HCT116 (cell line): ENCODE results near the gene CHCHD4. TPM values are rescaled to one million over a fixed set of nuclear protein-coding genes. Genes with fewer than 3 reads are reported as not detected.

Experiments
- ATAC-seq: fragments of 200-7000 bp; cut with Tn5 transposase; 2 replicates; pipeline ENCODE4 v1.9.1; 2020; ENCODE audit warnings: mild to moderate bottlenecking, moderate library complexity
- BruUV-seq: library from RNA; stranded (reverse); fragments of 400-500 nt; replicated peaks from 2 replicates; lab custom pipeline; 2021; lab: Mats Ljungman, UMichigan
- CTCF ChIA-PET: fragments of 300-600 bp; sonication (Branson Sonifier 250); formaldehyde crosslinking; loops from one replicate; lab custom pipeline; 2021; ENCODE audit warnings: antibody characterized with exemption; lab: Charles Lee
- POLR2A ChIA-PET: fragments of 300-600, 350-600 bp; sonication (Branson Sonifier 250); formaldehyde crosslinking; loops from one replicate; lab custom pipeline; 2021; ENCODE audit warnings: antibody characterized with exemption; lab: Charles Lee
- RAD21 ChIA-PET, 2 experiments: fragments of 300-600 bp; sonication (Branson Sonifier 250); formaldehyde crosslinking; loops; one replicate each; lab custom pipeline; 2023; ENCODE audit warnings: low total read pairs in 2 of 2; ENCODE audit not compliant: uncharacterized antibody in 2 of 2, unreplicated experiment in 2 of 2, low non-redundant PET in 1 of 2; lab: Charles Lee
- DNase-seq: peaks from one replicate; pipeline ENCODE4 v3.0.0-alpha.2; 2010; ENCODE audit warnings: low read depth, low spot score
- H2AFZ ChIP-seq: fragments of 200-600 bp; shearing (Covaris generic), sonication (generic); 2 replicates; pipeline ENCODE4 v1.6.1; 2017; ENCODE audit warnings: low read depth, mixed run types, mixed read lengths, antibody characterized with exemption, low read length; ENCODE audit not compliant: poor library complexity, severe bottlenecking
- H3K27ac ChIP-seq: 2 replicates; pipeline ENCODE4 v1.5.1; 2012; ENCODE audit warnings: low read depth, low read length
- H3K27me3 ChIP-seq: fragments of 200-600 bp; sonication (generic); 2 replicates; pipeline ENCODE4 v1.6.1; 2016; ENCODE audit warnings: mixed run types, low read length, mixed read lengths; ENCODE audit not compliant: insufficient read depth
- H3K36me3 ChIP-seq, 2 experiments: fragments of 200-500 bp in 1 of 2; fragments of 200-600 bp in 1 of 2; sonication (Bioruptor generic) in 1 of 2; sonication (generic) in 1 of 2; 2 replicates each; pipeline versions ENCODE4 v1.5.1 to v1.6.1; 2014 to 2016; ENCODE audit warnings: low read length in 2 of 2, inconsistent platforms in 1 of 2, mixed read lengths in 1 of 2, mixed run types in 1 of 2; ENCODE audit not compliant: insufficient read depth in 2 of 2, control insufficient read depth in 1 of 2
- H3K4me1 ChIP-seq, 2 experiments: fragments of 200-600 bp in 1 of 2; sonication (generic) in 1 of 2; 2 replicates each; pipeline versions ENCODE4 v1.5.1 to v1.6.1; 2012 to 2017; ENCODE audit warnings: low read length in 2 of 2, inconsistent platforms in 1 of 2, mild to moderate bottlenecking in 1 of 2, mixed read lengths in 1 of 2, mixed run types in 1 of 2, moderate library complexity in 1 of 2; ENCODE audit not compliant: insufficient read depth in 2 of 2, control insufficient read depth in 1 of 2
- H3K4me2 ChIP-seq: fragments of 200-600 bp; sonication (generic); 2 replicates; pipeline ENCODE4 v1.6.1; 2017; ENCODE audit warnings: mixed run types, low read length, mixed read lengths
- H3K4me3 ChIP-seq, 2 experiments: fragments of 200-600 bp in 1 of 2; sonication (generic) in 1 of 2; replicated peaks in 1 of 2; 2 replicates each; pipeline ENCODE4 v1.5.1; 2011 to 2016; ENCODE audit warnings: low read length in 2 of 2, control low read depth in 1 of 2, low read depth in 1 of 2, mild to moderate bottlenecking in 1 of 2, mixed read lengths in 1 of 2, mixed run types in 1 of 2
- H3K79me2 ChIP-seq: fragments of 200-600 bp; sonication (generic); 2 replicates; pipeline ENCODE4 v1.6.1; 2017; ENCODE audit warnings: mild to moderate bottlenecking, mixed run types, low read length, moderate library complexity, mixed read lengths; ENCODE audit not compliant: insufficient read depth
- H3K9ac ChIP-seq: fragments of 200-600 bp; sonication (generic); 2 replicates; pipeline ENCODE4 v1.6.1; 2016; ENCODE audit warnings: low read length, mixed read lengths
- H3K9me2 ChIP-seq: fragments of 200-600 bp; sonication (generic), shearing (Covaris generic); 2 replicates; pipeline ENCODE4 v1.6.1; 2017; ENCODE audit warnings: mixed run types, mild to moderate bottlenecking, moderate library complexity; ENCODE audit not compliant: insufficient read depth
- H3K9me3 ChIP-seq, 2 experiments: fragments of 200-500 bp in 1 of 2; fragments of 200-600 bp in 1 of 2; sonication (Bioruptor generic) in 1 of 2; sonication (generic) in 1 of 2; 2 replicates each; pipeline ENCODE4 v1.6.1; 2014 to 2017; ENCODE audit warnings: low read length in 2 of 2, mixed read lengths in 2 of 2, inconsistent platforms in 1 of 2, low read depth in 1 of 2, mild to moderate bottlenecking in 1 of 2, mixed run types in 1 of 2, moderate library complexity in 1 of 2; ENCODE audit not compliant: control insufficient read depth in 1 of 2, insufficient read depth in 1 of 2
- H4K20me1 ChIP-seq: fragments of 200-600 bp; sonication (generic), shearing (Covaris generic); 2 replicates; pipeline ENCODE4 v1.6.1; 2017; ENCODE audit warnings: mixed run types, mild to moderate bottlenecking, moderate library complexity; ENCODE audit not compliant: insufficient read depth
- FOSL1 ChIP-seq: IDR thresholded peaks from 2 replicates; pipeline ENCODE4 v1.6.1; 2012; ENCODE audit warnings: low read depth
- POLR2AphosphoS5 ChIP-seq: IDR thresholded peaks from 2 replicates; pipeline ENCODE4 v1.6.1; 2011; ENCODE audit warnings: mild to moderate bottlenecking, low read depth, low read length, moderate library complexity
- SIN3A ChIP-seq: IDR thresholded peaks from 2 replicates; pipeline ENCODE4 v1.6.1; 2012; ENCODE audit warnings: low read depth
- intact Hi-C: fragments of 100-400 bp; cut with micrococcal nuclease; formaldehyde crosslinking; loops from 2 replicates; pipeline ENCODE4 v1.10.0; 2022
- total RNA-seq: library from RNA; stranded (reverse); gene quantifications from one replicate; pipeline ENCODE4 v1.2.1, GENCODE V29; 2021; ENCODE audit not compliant: unreplicated experiment
- TF ChIP-seq, protein P1 (sequence below): IDR thresholded peaks from 2 replicates; pipeline ENCODE4 v1.6.1; 2012
- TF ChIP-seq, protein P2 (sequence below), 3 experiments: fragments of 200-600 bp in 1 of 3; sonication (generic) in 1 of 3; IDR thresholded peaks in 2 of 3; conservative IDR thresholded peaks in 1 of 3; 2 replicates each; pipeline ENCODE4 v1.5.1; 2012 to 2017; ENCODE audit warnings: low read depth in 2 of 3, low read length in 2 of 3, antibody characterized with exemption in 1 of 3, borderline replicate concordance in 1 of 3, control low read depth in 1 of 3, mild to moderate bottlenecking in 1 of 3, mixed read lengths in 1 of 3, mixed run types in 1 of 3, moderate library complexity in 1 of 3; ENCODE audit not compliant: insufficient read depth in 1 of 3

Gene CHCHD4
- total RNA-seq, 1 experiment from 2014 or later = 24.6 TPM

DNA sequence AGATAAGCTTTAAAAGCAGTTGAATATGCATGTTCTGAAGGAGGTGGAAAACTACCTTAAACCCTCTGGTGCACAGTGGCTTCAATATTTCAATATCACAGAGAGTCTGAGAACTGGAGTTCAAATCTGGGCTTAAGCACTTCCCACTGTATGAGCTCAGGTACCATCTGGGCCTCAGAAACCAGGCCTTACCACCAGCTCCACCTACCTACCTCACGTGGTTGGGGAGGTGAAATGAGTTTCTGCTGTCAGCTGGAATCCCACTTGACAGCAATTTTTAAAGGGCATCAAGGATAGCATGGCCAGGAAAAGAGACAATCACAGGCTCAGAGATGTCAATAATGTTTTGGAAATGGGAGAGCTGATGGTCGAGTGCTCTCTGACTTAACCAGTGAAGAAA is 5.0 kb downstream of the CHCHD4 start:
- Histone ChIP-seq H3K9me3 (no peaks in the 10 kb centered on the region), H3K79me2 (peaks cover 58% of the 10 kb centered on the region), H3K36me3 (peaks cover 10 to 20% of the 10 kb centered on the region in 2 experiments; a peak in 2 of 4 replicates), H3K9me2 (no peaks in the 10 kb centered on the region), H3K9ac (no peak overlapping the region), H3K27me3 (no peaks in the 10 kb centered on the region), H3K4me1 (peaks cover 0 to 9% of the 10 kb centered on the region in 2 experiments; a peak in 1 of 4 replicates), H2AFZ (no peak overlapping the region), H3K27ac (no peak overlapping the region), H3K4me2 (no peak overlapping the region), H4K20me1 (no peaks in the 10 kb centered on the region), H3K4me3 (no peak overlapping the region)
- RAD21 ChIA-PET = no interaction called here
- intact Hi-C loops = loop anchor here (10.0 kb wide), 1 partner anchor 465 kb away; no protein-coding TSS in a partner anchor
- POLR2A ChIA-PET = no interaction called here
- DNase-seq = no peak
- TF ChIP-seq POLR2AphosphoS5 (no peak), SIN3A (no peak), FOSL1 (no peak)
- TF ChIP-seq, protein P1, sequence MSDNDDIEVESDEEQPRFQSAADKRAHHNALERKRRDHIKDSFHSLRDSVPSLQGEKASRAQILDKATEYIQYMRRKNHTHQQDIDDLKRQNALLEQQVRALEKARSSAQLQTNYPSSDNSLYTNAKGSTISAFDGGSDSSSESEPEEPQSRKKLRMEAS = no peak
- TF ChIP-seq, protein P2, sequence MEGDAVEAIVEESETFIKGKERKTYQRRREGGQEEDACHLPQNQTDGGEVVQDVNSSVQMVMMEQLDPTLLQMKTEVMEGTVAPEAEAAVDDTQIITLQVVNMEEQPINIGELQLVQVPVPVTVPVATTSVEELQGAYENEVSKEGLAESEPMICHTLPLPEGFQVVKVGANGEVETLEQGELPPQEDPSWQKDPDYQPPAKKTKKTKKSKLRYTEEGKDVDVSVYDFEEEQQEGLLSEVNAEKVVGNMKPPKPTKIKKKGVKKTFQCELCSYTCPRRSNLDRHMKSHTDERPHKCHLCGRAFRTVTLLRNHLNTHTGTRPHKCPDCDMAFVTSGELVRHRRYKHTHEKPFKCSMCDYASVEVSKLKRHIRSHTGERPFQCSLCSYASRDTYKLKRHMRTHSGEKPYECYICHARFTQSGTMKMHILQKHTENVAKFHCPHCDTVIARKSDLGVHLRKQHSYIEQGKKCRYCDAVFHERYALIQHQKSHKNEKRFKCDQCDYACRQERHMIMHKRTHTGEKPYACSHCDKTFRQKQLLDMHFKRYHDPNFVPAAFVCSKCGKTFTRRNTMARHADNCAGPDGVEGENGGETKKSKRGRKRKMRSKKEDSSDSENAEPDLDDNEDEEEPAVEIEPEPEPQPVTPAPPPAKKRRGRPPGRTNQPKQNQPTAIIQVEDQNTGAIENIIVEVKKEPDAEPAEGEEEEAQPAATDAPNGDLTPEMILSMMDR (IDR thresholded peaks at IDR 0.05 in 2 of 3, conservative IDR thresholded peaks at IDR 0.05 in 1 of 3; ENCODE audit: borderline replicate concordance in 1 of 3, insufficient read depth in 1 of 3, low read depth in 2 of 3, low read length in 2 of 3) = no peak
- CTCF ChIA-PET = no interaction called here
- BruUV-seq = no TSS peak
- no peak for ATAC-seq
